D721Med (cell line): Measurements from ENCODE around the gene SORCS2.

Source experiments
- DNase-seq: peaks from one replicate; pipeline ENCODE4 v3.0.0; 2011; ENCODE audit warnings: low spot score; ENCODE audit not compliant: insufficient read length
- FAIRE-seq: peaks from 2 replicates; lab custom pipeline; 2011; peaks lifted over from hg19 to GRCh38; lab: Jason Lieb, UNC
- CTCF ChIP-seq: IDR thresholded peaks from 2 replicates; pipeline ENCODE4 v1.5.1; 2012; ENCODE audit warnings: mild to moderate bottlenecking, control low read depth; ENCODE audit not compliant: insufficient read depth; ENCODE audit errors: missing control alignments

Gene SORCS2

DNA sequence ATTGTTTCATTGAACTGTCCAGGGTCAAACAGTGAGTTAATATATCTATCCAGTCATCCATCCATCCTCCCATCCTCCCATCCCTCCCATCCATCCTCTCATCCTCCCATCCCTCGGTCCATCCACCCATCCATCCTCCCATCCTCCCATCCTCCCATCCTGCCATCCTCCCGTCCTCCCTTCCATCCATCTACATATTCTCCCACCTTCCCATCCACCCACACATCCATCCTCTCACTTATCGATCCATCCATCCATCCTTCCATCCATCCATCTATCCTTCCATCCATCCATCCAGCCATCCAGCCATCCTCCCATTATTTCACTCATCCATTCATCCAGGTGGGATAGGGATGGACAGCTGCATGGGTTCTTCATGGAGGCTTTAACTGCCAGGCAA lies 277.8 kb downstream of the SORCS2 start:
- TF ChIP-seq CTCF, result no peak
- no peak for FAIRE-seq

DNA sequence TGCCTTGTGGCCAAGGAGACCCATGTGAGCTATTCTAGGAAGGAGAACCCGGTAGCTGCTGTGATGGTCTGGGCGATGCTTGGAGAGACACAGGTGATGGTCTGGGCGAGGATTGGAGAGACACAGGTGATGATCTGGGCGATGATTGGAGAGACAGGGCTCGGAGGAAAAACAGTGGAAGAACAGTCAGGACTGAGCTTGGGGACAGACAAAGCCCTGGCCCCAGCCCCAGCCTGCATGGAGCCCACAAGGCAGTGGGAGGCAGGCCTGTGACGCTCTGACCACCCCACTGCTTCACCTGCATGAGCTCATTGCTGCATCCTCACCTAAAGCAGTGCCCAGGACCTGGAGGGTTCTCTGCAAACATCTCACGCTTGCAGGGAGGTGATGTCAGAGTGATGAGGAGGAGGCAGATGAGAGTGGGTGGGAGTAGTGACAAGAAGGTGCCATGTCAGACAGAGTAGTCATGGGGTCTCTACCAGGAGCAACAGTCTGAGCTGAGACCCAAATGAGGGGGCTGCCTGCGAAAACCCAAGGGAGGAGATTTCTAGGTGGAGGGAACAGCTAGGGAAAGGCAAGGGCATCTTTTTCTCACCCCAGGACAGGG lies 278.3 kb downstream of the SORCS2 start:
- no peak for DNase-seq
- FAIRE-seq, result no peak
- TF ChIP-seq CTCF, result no peak

More for the DNA sequence above, 277.8 kb downstream of the SORCS2 start:
- no peak for DNase-seq

DNA sequence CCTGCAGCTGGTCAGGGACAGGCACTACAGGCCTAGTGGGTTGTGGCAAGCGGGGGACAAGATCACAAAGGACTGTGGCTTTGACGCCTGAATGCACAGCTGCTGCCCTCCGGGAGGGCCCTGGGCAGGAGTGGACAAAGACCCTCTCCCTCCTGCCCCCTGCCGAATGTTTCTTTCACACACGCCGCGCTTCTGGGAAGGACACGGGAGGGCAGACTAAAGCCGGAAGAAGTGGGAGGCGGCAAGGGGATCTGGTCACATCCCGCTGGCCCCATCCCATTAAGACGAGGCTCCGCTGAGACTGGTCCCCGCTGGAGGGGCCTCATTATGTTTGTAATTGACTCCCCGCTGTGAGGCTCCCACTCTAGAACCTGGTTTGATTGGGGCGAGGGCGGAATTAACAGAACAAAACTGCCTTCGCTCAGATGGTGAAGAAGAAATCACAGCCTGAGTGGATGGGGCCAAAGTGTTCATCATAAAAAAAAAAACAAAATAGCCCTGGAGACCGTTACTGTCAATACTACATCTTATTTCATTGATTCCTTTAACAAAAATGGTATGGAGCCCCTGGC lies 280.2 kb downstream of the SORCS2 start:
- no peak for FAIRE-seq
- no peak for DNase-seq
- no peak for TF ChIP-seq CTCF

- no peak for DNase-seq
- no peak for TF ChIP-seq CTCF
- FAIRE-seq, result no peak
Observed at GRCh38 chr4:7473081-7473480, 280.7 kb downstream of the SORCS2 start.

GRCh38 chr4:7474320-7474719 lies 282.0 kb downstream of the SORCS2 start:
- FAIRE-seq, result no peak
- no peak for TF ChIP-seq CTCF
- DNase-seq, result no peak

DNA sequence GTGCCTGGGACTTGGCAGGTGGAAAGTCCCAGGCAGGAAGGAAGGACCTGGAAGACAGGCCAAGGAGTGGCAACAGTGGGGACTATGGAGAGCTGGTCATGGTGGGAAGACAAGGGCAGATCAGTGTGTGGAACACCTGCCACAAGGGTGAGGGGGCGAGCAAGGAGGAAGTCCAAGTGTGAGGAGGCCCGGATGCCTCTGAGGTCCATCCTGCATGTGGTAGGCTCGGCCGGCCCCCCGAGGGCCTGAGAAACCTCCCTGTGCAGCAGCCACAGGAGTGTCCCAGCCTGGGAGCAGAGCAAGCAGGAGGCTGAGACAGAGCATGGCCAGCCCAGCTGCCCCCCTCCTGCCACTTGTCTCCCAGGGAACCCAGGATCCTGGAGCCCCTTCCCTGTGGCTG lies 282.9 kb downstream of the SORCS2 start:
- DNase-seq, result no peak
- no peak for FAIRE-seq
- no peak for TF ChIP-seq CTCF

GRCh38 chr4:7476820-7477219 lies 284.5 kb downstream of the SORCS2 start:
- TF ChIP-seq CTCF, result no peak
- FAIRE-seq (no peak), DNase-seq (no peak)
